ENCODE measurements around the gene ATXN1.
"Not testable (repeated sequence)": the region's sequence is repeated elsewhere in the genome, so short reads cannot be mapped to it uniquely, and the experiment has no call there.

Gene ATXN1

GRCh38 chr6:16633465-16633864 is 127.8 kb downstream of the ATXN1 start:
- Histone ChIP-seq H3K14ac (ENCODE audit: low read length) (no peak overlapping the region), H3K79me1 (ENCODE audit: low read depth, low read length) (no peaks in the 10 kb centered on the region), H2AK5ac (ENCODE audit: low read depth, low read length) (no peak overlapping the region), H2BK5ac (ENCODE audit: low read length) (no peak overlapping the region), H3K4me2 (ENCODE audit: insufficient read depth, low read length, poor library complexity, severe bottlenecking) (no peak overlapping the region), H3K36me3 (replicated peaks in 1 of 2; ENCODE audit: control insufficient read depth in 2 of 2, insufficient read depth in 2 of 2, low read length in 2 of 2) (no peaks in the 10 kb centered on the region), H2AFZ (ENCODE audit: low read length) (no peak overlapping the region), H2BK12ac (ENCODE audit: low read length) (no peak overlapping the region), H3K4me1 (ENCODE audit: control insufficient read depth in 2 of 2, insufficient read depth in 1 of 2, low read depth in 1 of 2, low read length in 2 of 2) (peaks cover 0 to 18% of the 10 kb centered on the region in 2 donors), H3K4ac (ENCODE audit: low read length) (no peak overlapping the region), H4K8ac (ENCODE audit: low read depth, low read length) (no peak overlapping the region), H3K4me3 (ENCODE audit: low read length in 2 of 2) (no peak overlapping the region), H3K18ac (ENCODE audit: low read length) (no peak overlapping the region), H4K91ac (ENCODE audit: low read depth, low read length, poor library complexity) (no peak overlapping the region), H3K23ac (ENCODE audit: low read depth, low read length, poor library complexity) (no peak overlapping the region), H2BK120ac (ENCODE audit: low read depth, low read length) (no peak overlapping the region), H3K9me3 (replicated peaks in 1 of 2; ENCODE audit: control insufficient read depth in 2 of 2, insufficient read depth in 1 of 2, low read depth in 1 of 2, low read length in 2 of 2) (peaks cover 0 to 5% of the 10 kb centered on the region in 2 donors), H2BK15ac (ENCODE audit: low read length) (no peak overlapping the region), H3K9ac (ENCODE audit: low read depth, low read length, poor library complexity) (no peak overlapping the region), H3K27ac (replicated peaks; ENCODE audit: low read length) (peak overlapping the region; percentile 44), H3K27me3 (ENCODE audit: control insufficient read depth in 3 of 3, insufficient read depth in 3 of 3, low read depth in 1 of 3, low read length in 3 of 3) (no peaks in the 10 kb centered on the region)
- DNase-seq (ENCODE audit: low spot score) = no peak
- no CpG with 5 or more reads among the region's 5 CpGs for WGBS, 2 donors (ENCODE audit: extremely low coverage in 2 of 2, insufficient read length in 2 of 2, insufficient replicate concordance in 1 of 2)

DNA sequence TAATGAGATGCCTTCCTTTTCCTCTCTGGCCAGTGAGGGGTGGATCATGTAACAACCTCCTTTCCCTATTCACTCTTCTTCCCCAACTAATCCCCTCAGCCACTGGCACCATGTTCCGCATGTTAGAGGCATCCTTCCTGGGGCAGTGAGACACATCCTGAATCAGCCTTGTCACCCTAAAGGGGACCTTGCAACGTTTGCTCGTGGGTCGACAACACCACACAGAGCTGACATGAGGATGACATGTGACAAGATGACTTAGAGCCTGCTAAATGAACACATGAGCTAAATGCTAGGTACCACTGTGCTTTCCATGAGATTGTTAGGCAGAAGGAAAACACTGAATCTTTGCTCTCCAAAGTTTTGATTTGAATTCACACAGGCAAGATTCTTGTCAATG is 129.2 kb downstream of the ATXN1 start:
- no peak overlapping the region for H3K4ac ChIP-seq (ENCODE audit: low read length)
- H3K36me3 ChIP-seq (replicated peaks in 1 of 2; ENCODE audit: control insufficient read depth in 2 of 2, insufficient read depth in 2 of 2, low read length in 2 of 2) = no peaks in the 10 kb centered on the region
- no peak overlapping the region for H2AK5ac ChIP-seq (ENCODE audit: low read depth, low read length)
- no CpG with 5 or more reads among the region's 4 CpGs for WGBS, 2 donors (ENCODE audit: extremely low coverage in 2 of 2, insufficient read length in 2 of 2, insufficient replicate concordance in 1 of 2)
- H2AFZ ChIP-seq (ENCODE audit: low read length) = no peak overlapping the region
- no peak overlapping the region for H4K91ac ChIP-seq (ENCODE audit: low read depth, low read length, poor library complexity)
- H3K18ac ChIP-seq (ENCODE audit: low read length) = no peak overlapping the region
- H3K4me2 ChIP-seq (ENCODE audit: insufficient read depth, low read length, poor library complexity, severe bottlenecking) = no peak overlapping the region
- no peak overlapping the region for H3K14ac ChIP-seq (ENCODE audit: low read length)
- no peak overlapping the region for H2BK12ac ChIP-seq (ENCODE audit: low read length)
- H3K9ac ChIP-seq (ENCODE audit: low read depth, low read length, poor library complexity) = no peak overlapping the region
- H2BK5ac ChIP-seq (ENCODE audit: low read length) = no peak overlapping the region
- no peak overlapping the region for H3K23ac ChIP-seq (ENCODE audit: low read depth, low read length, poor library complexity)
- no peaks in the 10 kb centered on the region for H3K27me3 ChIP-seq (ENCODE audit: control insufficient read depth in 3 of 3, insufficient read depth in 3 of 3, low read depth in 1 of 3, low read length in 3 of 3)
- H3K9me3 ChIP-seq (replicated peaks in 1 of 2; ENCODE audit: control insufficient read depth in 2 of 2, insufficient read depth in 1 of 2, low read depth in 1 of 2, low read length in 2 of 2) = peaks cover 0 to 5% of the 10 kb centered on the region in 2 donors
- no peak overlapping the region for H2BK15ac ChIP-seq (ENCODE audit: low read length)
- no peak overlapping the region for H3K27ac ChIP-seq (replicated peaks; ENCODE audit: low read length)
- H2BK120ac ChIP-seq (ENCODE audit: low read depth, low read length) = no peak overlapping the region
- no peak overlapping the region for H3K4me3 ChIP-seq (ENCODE audit: low read length in 2 of 2)
- DNase-seq (ENCODE audit: low spot score) = peak; percentile 9
- no peaks in the 10 kb centered on the region for H3K79me1 ChIP-seq (ENCODE audit: low read depth, low read length)
- H4K8ac ChIP-seq (ENCODE audit: low read depth, low read length) = no peak overlapping the region
- peaks cover 0 to 18% of the 10 kb centered on the region in 2 donors for H3K4me1 ChIP-seq (ENCODE audit: control insufficient read depth in 2 of 2, insufficient read depth in 1 of 2, low read depth in 1 of 2, low read length in 2 of 2)

DNA sequence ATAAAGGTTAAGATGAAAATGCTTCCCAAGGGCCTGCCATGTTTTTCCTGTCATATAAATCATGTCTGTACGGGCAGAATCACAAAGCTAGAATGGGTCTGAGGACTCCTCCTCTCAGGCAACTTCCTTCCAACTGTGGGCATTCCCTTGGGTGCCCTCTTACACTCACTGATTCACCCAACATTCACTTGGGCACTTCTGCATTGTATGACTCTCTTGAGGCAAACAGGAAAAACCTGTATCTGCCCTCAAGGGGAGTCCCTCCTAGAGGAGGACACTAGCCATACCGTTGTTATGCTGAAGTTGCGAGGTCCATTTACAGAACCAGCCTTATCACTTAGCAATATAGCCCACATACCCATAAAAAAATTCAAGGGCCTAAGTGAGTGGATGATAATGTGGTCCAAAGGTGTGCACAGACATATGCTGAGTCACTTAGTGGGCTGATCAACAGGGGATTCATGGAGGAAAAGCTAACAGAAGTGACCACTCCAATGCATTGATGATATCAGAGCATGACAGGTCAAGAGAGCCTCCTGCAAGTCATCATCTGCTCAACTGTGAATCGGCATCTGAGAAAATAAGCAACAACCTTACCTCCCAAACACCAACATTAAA is 131.1 kb downstream of the ATXN1 start:
- Histone ChIP-seq H3K79me1 (ENCODE audit: low read depth, low read length) (no peaks in the 10 kb centered on the region), H3K4me1 (ENCODE audit: control insufficient read depth in 2 of 2, insufficient read depth in 1 of 2, low read depth in 1 of 2, low read length in 2 of 2) (peaks cover 0 to 10% of the 10 kb centered on the region in 2 donors), H2AK5ac (ENCODE audit: low read depth, low read length) (no peak overlapping the region)

GRCh38 chr6:16628580-16628979 is 132.7 kb downstream of the ATXN1 start:
- H3K18ac ChIP-seq (ENCODE audit: low read length); H3K36me3 ChIP-seq (replicated peaks in 1 of 2; ENCODE audit: control insufficient read depth in 2 of 2, insufficient read depth in 2 of 2, low read length in 2 of 2); H3K4me2 ChIP-seq (ENCODE audit: insufficient read depth, low read length, poor library complexity, severe bottlenecking); DNase-seq (ENCODE audit: low spot score); H3K9me3 ChIP-seq (replicated peaks in 1 of 2; ENCODE audit: control insufficient read depth in 2 of 2, insufficient read depth in 1 of 2, low read depth in 1 of 2, low read length in 2 of 2); H3K9ac ChIP-seq (ENCODE audit: low read depth, low read length, poor library complexity); H4K91ac ChIP-seq (ENCODE audit: low read depth, low read length, poor library complexity); H3K79me1 ChIP-seq (ENCODE audit: low read depth, low read length); H3K14ac ChIP-seq (ENCODE audit: low read length); H3K27me3 ChIP-seq (ENCODE audit: control insufficient read depth in 3 of 3, insufficient read depth in 3 of 3, low read depth in 1 of 3, low read length in 3 of 3); H2AK5ac ChIP-seq (ENCODE audit: low read depth, low read length); H3K4me1 ChIP-seq (ENCODE audit: control insufficient read depth in 2 of 2, insufficient read depth in 1 of 2, low read depth in 1 of 2, low read length in 2 of 2); H2BK5ac ChIP-seq (ENCODE audit: low read length); H4K8ac ChIP-seq (ENCODE audit: low read depth, low read length); H2AFZ ChIP-seq (ENCODE audit: low read length); H3K4ac ChIP-seq (ENCODE audit: low read length); H2BK12ac ChIP-seq (ENCODE audit: low read length); H3K4me3 ChIP-seq (ENCODE audit: low read length in 2 of 2); H2BK120ac ChIP-seq (ENCODE audit: low read depth, low read length); H2BK15ac ChIP-seq (ENCODE audit: low read length); H3K27ac ChIP-seq (replicated peaks; ENCODE audit: low read length); H3K23ac ChIP-seq (ENCODE audit: low read depth, low read length, poor library complexity): not testable (repeated sequence)
- WGBS, 2 donors (ENCODE audit: extremely low coverage in 2 of 2, insufficient read length in 2 of 2, insufficient replicate concordance in 1 of 2) = no CpG with 5 or more reads among the region's 1 CpG

More for the DNA sequence above, 131.1 kb downstream of the ATXN1 start:
- H2AFZ ChIP-seq (ENCODE audit: low read length) = no peak overlapping the region
- no peak overlapping the region for H2BK12ac ChIP-seq (ENCODE audit: low read length)
- no peak overlapping the region for H2BK120ac ChIP-seq (ENCODE audit: low read depth, low read length)
- no peak overlapping the region for H3K14ac ChIP-seq (ENCODE audit: low read length)
- H3K9ac ChIP-seq (ENCODE audit: low read depth, low read length, poor library complexity) = no peak overlapping the region
- H3K4me2 ChIP-seq (ENCODE audit: insufficient read depth, low read length, poor library complexity, severe bottlenecking) = no peak overlapping the region
- no peak overlapping the region for H4K8ac ChIP-seq (ENCODE audit: low read depth, low read length)
- H3K4me3 ChIP-seq (ENCODE audit: low read length in 2 of 2) = no peak overlapping the region
- no CpG with 5 or more reads among the region's 4 CpGs for WGBS, 2 donors (ENCODE audit: extremely low coverage in 2 of 2, insufficient read length in 2 of 2, insufficient replicate concordance in 1 of 2)
- H2BK5ac ChIP-seq (ENCODE audit: low read length) = no peak overlapping the region
- no peaks in the 10 kb centered on the region for H3K36me3 ChIP-seq (replicated peaks in 1 of 2; ENCODE audit: control insufficient read depth in 2 of 2, insufficient read depth in 2 of 2, low read length in 2 of 2)
- H3K23ac ChIP-seq (ENCODE audit: low read depth, low read length, poor library complexity) = no peak overlapping the region
- no peak overlapping the region for H3K27ac ChIP-seq (replicated peaks; ENCODE audit: low read length)
- no peak overlapping the region for H3K4ac ChIP-seq (ENCODE audit: low read length)
- H2BK15ac ChIP-seq (ENCODE audit: low read length) = no peak overlapping the region
- H3K9me3 ChIP-seq (replicated peaks in 1 of 2; ENCODE audit: control insufficient read depth in 2 of 2, insufficient read depth in 1 of 2, low read depth in 1 of 2, low read length in 2 of 2) = peaks cover 0 to 5% of the 10 kb centered on the region in 2 donors
- DNase-seq (ENCODE audit: low spot score) = no peak
- H3K27me3 ChIP-seq (ENCODE audit: control insufficient read depth in 3 of 3, insufficient read depth in 3 of 3, low read depth in 1 of 3, low read length in 3 of 3) = no peaks in the 10 kb centered on the region
- no peak overlapping the region for H3K18ac ChIP-seq (ENCODE audit: low read length)
- no peak overlapping the region for H4K91ac ChIP-seq (ENCODE audit: low read depth, low read length, poor library complexity)
